ENCODE measurements around the gene FXYD1. TPM values are rescaled to one million over a fixed set of nuclear protein-coding genes. Genes with fewer than 3 reads are reported as not detected.

Gene FXYD1
- total RNA-seq, 4 donors from 2014 or later: 215 to 235 (median 225) TPM

- Histone ChIP-seq H3K27me3 (no peaks in the 10 kb centered on the region), H3K36me3 (no peaks in the 10 kb centered on the region), H3K9me3 (no peaks in the 10 kb centered on the region), H3K4me1 (peaks cover 6 to 10% of the 10 kb centered on the region in 2 donors), H3K27ac (no peak overlapping the region), H3K4me3 (no peak overlapping the region)
- intact Hi-C loops (cut with DNase I; ENCODE audit: low total_unique reads): no loop called here
- TF ChIP-seq POLR2A (IDR thresholded peaks at IDR 0.05) (no peak), CTCF (IDR thresholded peaks at IDR 0.05 in 4 of 5, conservative IDR thresholded peaks at IDR 0.05 in 1 of 5) (no peak)
- DNase-seq (no peak), ATAC-seq (no peak)
- in situ Hi-C loops (cut with MboI; ENCODE audit: low sequenced_read_pairs in 4 of 4): no loop called here
Observed at GRCh38 chr19:35104361-35104760, 34.3 kb upstream of the FXYD1 start.

GRCh38 chr19:35105047-35105410, 33.6 kb upstream of the FXYD1 start:
- DNase-seq (no peak), ATAC-seq (no peak)
- Histone ChIP-seq H3K27ac (no peak overlapping the region), H3K4me1 (peaks cover 6 to 16% of the 10 kb centered on the region in 2 donors), H3K27me3 (no peaks in the 10 kb centered on the region), H3K4me3 (no peak overlapping the region), H3K9me3 (no peaks in the 10 kb centered on the region), H3K36me3 (no peaks in the 10 kb centered on the region)
- TF ChIP-seq CTCF (IDR thresholded peaks at IDR 0.05 in 4 of 5, conservative IDR thresholded peaks at IDR 0.05 in 1 of 5) (no peak), POLR2A (IDR thresholded peaks at IDR 0.05) (no peak)
- in situ Hi-C loops (cut with MboI; ENCODE audit: low sequenced_read_pairs in 4 of 4): no loop called here
- intact Hi-C loops (cut with DNase I; ENCODE audit: low total_unique reads): no loop called here

GRCh38 chr19:35105411-35106290, 33.0 kb upstream of the FXYD1 start:
- no peak overlapping the region for H3K4me3 ChIP-seq
- no peak for DNase-seq
- H3K27me3 ChIP-seq: no peaks in the 10 kb centered on the region
- H3K4me1 ChIP-seq: peaks cover 6 to 16% of the 10 kb centered on the region in 2 donors
- no peak for ATAC-seq
- H3K9me3 ChIP-seq: no peaks in the 10 kb centered on the region
- intact Hi-C loops (cut with DNase I; ENCODE audit: low total_unique reads): no loop called here
- H3K27ac ChIP-seq: peak overlapping the region in 2 of 4 donors; percentile 47 to 61
- TF ChIP-seq CTCF (IDR thresholded peaks at IDR 0.05 in 4 of 5, conservative IDR thresholded peaks at IDR 0.05 in 1 of 5) (no peak), POLR2A (IDR thresholded peaks at IDR 0.05) (no peak)
- in situ Hi-C loops (cut with MboI; ENCODE audit: low sequenced_read_pairs in 4 of 4): no loop called here
- no peaks in the 10 kb centered on the region for H3K36me3 ChIP-seq

DNA sequence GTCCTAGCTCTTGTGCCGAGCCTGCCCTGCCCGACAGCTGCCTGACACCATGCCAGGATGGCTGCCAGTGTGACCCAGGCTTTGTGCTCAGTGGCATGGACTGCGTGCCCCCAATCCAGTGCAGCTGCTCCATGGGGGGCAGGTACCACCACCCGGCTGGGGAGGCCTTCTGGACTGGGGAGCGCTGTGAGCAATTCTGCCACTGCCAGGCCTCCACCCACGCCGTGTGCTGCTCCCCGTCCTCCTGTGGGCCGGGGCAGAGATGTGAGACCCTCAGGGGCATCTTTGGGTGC, 32.4 kb upstream of the FXYD1 start:
- Histone ChIP-seq H3K36me3 (no peaks in the 10 kb centered on the region), H3K27me3 (no peaks in the 10 kb centered on the region), H3K27ac (peak overlapping the region in 2 of 4 donors; percentile 47 to 61), H3K4me1 (peaks cover 6 to 16% of the 10 kb centered on the region in 2 donors), H3K9me3 (no peaks in the 10 kb centered on the region), H3K4me3 (no peak overlapping the region)
- intact Hi-C loops (cut with DNase I; ENCODE audit: low total_unique reads) (no loop called here), in situ Hi-C loops (cut with MboI; ENCODE audit: low sequenced_read_pairs in 4 of 4) (no loop called here)
- peak in 1 of 2 donors; percentile 47 for ATAC-seq
- no peak for TF ChIP-seq POLR2A (IDR thresholded peaks at IDR 0.05)
- TF ChIP-seq CTCF (IDR thresholded peaks at IDR 0.05 in 4 of 5, conservative IDR thresholded peaks at IDR 0.05 in 1 of 5): no peak
- DNase-seq: peak; percentile 46 to 75

All from gastrocnemius medialis (tissue), 4 donors.